PC-3 (cell line): ENCODE data around the gene AQP10.

ENCODE experiments used
- EZH2 ChIP-seq: fragments of 300-600 bp; sonication (generic); IDR thresholded peaks from one replicate; pipeline ENCODE4 v1.6.1; 2017; ENCODE audit warnings: antibody characterized with exemption, mild to moderate bottlenecking, low read length; ENCODE audit not compliant: unreplicated experiment
- EZH2phosphoT487 ChIP-seq: fragments of 300-600 bp; sonication (generic); IDR thresholded peaks from 2 replicates; pipeline ENCODE4 v1.6.1; 2018; ENCODE audit warnings: mild to moderate bottlenecking, antibody characterized with exemption, low read length, borderline replicate concordance
- TF ChIP-seq, protein P1 (sequence below): fragments of 300-600 bp; sonication (generic); conservative IDR thresholded peaks from 2 replicates; pipeline ENCODE4 v1.5.1; 2017; ENCODE audit warnings: antibody characterized with exemption, low read depth, mild to moderate bottlenecking, low read length

DNA sequence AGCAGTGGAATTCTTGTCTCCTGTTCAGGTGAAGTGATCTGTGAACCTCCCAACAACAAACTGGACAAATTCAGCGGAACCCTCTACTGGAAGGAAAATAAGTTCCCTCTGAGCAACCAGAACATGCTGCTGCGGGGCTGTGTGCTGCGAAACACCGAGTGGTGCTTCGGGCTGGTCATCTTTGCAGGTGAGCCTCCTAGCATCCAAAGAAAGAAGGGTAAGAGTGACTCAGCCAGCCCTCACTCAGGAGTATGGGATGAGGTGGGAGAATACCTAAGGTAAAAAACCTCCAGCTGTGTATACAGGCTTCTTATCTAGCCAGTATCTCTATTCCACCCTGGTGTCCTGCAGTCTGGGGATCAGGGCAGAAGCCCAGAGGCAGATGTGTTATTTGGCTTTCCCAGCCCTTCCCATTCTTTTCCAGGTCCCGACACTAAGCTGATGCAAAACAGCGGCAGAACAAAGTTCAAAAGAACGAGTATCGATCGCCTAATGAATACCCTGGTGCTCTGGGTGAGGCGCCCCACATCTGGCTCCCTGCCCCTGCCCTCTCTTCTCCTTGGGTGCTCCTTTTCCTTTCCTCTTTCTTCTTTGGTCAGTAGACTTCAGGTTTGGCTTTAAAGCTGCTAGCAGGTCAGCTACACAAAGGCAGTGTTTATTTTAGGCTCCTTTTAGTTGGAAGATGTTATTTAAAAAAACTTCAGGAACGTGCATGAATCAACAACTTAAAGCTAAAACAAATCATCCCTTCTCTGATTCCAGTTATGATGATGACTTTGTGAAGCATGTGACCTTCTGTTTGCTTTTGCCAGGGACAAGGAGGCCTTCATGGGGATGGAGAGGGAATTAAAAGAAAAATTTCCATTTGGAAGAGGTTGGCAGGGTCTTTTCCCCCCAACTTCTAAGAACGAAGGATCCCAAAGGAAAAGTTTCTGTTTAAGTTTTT, 13.5 kb downstream of the AQP10 start:
- TF ChIP-seq, protein P1, sequence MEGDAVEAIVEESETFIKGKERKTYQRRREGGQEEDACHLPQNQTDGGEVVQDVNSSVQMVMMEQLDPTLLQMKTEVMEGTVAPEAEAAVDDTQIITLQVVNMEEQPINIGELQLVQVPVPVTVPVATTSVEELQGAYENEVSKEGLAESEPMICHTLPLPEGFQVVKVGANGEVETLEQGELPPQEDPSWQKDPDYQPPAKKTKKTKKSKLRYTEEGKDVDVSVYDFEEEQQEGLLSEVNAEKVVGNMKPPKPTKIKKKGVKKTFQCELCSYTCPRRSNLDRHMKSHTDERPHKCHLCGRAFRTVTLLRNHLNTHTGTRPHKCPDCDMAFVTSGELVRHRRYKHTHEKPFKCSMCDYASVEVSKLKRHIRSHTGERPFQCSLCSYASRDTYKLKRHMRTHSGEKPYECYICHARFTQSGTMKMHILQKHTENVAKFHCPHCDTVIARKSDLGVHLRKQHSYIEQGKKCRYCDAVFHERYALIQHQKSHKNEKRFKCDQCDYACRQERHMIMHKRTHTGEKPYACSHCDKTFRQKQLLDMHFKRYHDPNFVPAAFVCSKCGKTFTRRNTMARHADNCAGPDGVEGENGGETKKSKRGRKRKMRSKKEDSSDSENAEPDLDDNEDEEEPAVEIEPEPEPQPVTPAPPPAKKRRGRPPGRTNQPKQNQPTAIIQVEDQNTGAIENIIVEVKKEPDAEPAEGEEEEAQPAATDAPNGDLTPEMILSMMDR, result no peak
- TF ChIP-seq EZH2, result no peak
- TF ChIP-seq EZH2phosphoT487, result no peak
